RWPE2 (cell line): Measurements from ENCODE around the gene SHISA9.
"Not testable (repeated sequence)": the region's sequence is repeated elsewhere in the genome, so short reads cannot be mapped to it uniquely, and the experiment has no call there.

Source experiments
- ATAC-seq: fragments of 200-7000 bp; cut with Tn5 transposase; 3 replicates; pipeline ENCODE4 v1.9.1; 2021; ENCODE audit warnings: low read depth
- DNase-seq: peaks from one replicate; pipeline ENCODE4 v3.0.0-alpha.2; 2020; ENCODE audit warnings: low spot score
- H3K27ac ChIP-seq: fragments of 450-650 bp; 2 replicates; pipeline ENCODE4 v1.5.1; 2017; ENCODE audit warnings: mild to moderate bottlenecking; ENCODE audit not compliant: poor library complexity, severe bottlenecking
- H3K27me3 ChIP-seq: fragments of 250-450 bp; sonication (Bioruptor Pico); 2 replicates; pipeline ENCODE4 v1.5.1; 2021; ENCODE audit warnings: mild to moderate bottlenecking, moderate library complexity; ENCODE audit not compliant: insufficient read depth, poor library complexity, severe bottlenecking
- H3K36me3 ChIP-seq: fragments of 250-450 bp; sonication (Bioruptor Pico); 2 replicates; pipeline ENCODE4 v1.5.1; 2020; ENCODE audit warnings: low read depth, mild to moderate bottlenecking, moderate library complexity
- H3K4me1 ChIP-seq: fragments of 250-450 bp; sonication (Bioruptor Pico); 2 replicates; pipeline ENCODE4 v1.5.1; 2021; ENCODE audit warnings: mild to moderate bottlenecking, moderate library complexity; ENCODE audit not compliant: insufficient read depth, poor library complexity, severe bottlenecking
- H3K4me3 ChIP-seq: fragments of 250-450 bp; sonication (Bioruptor Pico); 2 replicates; pipeline ENCODE4 v1.5.1; 2021; ENCODE audit warnings: mild to moderate bottlenecking, moderate library complexity; ENCODE audit not compliant: severe bottlenecking
- H3K9me3 ChIP-seq: fragments of 250-450 bp; sonication (Bioruptor Pico); 2 replicates; pipeline ENCODE4 v1.5.1; 2021; ENCODE audit warnings: mild to moderate bottlenecking, moderate library complexity; ENCODE audit not compliant: severe bottlenecking
- TF ChIP-seq, protein P1 (sequence below): fragments of 450-650 bp; IDR thresholded peaks from one replicate; pipeline ENCODE4 v1.5.1; 2017; ENCODE audit warnings: mild to moderate bottlenecking, moderate library complexity; ENCODE audit not compliant: poor library complexity, severe bottlenecking

SHISA9 gene

DNA sequence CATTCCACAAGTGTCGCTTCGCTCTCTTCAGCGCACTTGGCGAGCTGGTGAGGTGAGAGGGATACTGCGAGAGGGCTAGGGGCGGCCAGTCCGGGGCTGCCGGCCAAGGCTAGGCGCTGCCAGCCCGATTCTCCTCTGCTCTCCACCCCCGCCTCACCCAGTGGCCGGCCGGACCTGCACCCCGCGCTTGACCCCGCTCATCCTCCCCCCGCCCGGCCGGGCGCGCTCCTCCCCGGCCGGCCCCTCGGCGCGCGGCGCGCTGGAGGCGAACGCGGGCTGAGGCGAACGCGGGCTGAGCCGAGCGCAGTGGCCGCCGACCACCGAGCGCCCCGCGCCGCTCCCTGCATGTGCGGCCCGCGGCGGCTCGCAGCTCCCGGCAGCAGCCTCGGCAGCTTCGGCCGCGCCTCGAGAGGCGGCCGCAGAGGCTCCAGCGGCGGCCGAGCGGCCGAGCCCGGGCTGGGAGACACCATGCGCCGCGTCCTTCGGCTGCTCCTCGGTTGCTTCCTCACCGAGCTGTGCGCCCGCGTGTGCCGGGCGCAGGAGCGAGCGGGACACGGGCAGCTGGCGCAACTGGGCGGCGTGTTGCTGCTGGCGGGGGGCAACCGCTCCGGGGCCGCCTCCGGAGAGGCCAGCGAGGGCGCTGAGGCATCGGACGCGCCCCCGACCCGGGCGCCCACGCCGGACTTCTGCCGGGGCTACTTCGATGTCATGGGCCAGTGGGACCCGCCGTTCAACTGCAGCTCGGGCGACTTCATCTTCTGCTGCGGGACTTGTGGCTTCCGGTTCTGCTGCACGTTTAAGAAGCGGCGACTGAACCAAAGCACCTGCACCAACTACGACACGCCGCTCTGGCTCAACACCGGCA is at the start of gene SHISA9:
SHISA9 (plus strand) TSS at position 2 of the 865 bp plus-strand sequence.
- Histone ChIP-seq H3K4me3 (peak within 1 kb of the TSS; percentile 27), H3K4me1 (no peaks in the 10 kb centered on the region), H3K9me3 (no peaks in the 10 kb centered on the region), H3K27me3 (peaks cover 49% of the 10 kb centered on the region), H3K27ac (no peak within 1 kb of the TSS), H3K36me3 (no peaks in the 10 kb centered on the region)
- peak; percentile 42 for ATAC-seq
- TF ChIP-seq, protein P1, sequence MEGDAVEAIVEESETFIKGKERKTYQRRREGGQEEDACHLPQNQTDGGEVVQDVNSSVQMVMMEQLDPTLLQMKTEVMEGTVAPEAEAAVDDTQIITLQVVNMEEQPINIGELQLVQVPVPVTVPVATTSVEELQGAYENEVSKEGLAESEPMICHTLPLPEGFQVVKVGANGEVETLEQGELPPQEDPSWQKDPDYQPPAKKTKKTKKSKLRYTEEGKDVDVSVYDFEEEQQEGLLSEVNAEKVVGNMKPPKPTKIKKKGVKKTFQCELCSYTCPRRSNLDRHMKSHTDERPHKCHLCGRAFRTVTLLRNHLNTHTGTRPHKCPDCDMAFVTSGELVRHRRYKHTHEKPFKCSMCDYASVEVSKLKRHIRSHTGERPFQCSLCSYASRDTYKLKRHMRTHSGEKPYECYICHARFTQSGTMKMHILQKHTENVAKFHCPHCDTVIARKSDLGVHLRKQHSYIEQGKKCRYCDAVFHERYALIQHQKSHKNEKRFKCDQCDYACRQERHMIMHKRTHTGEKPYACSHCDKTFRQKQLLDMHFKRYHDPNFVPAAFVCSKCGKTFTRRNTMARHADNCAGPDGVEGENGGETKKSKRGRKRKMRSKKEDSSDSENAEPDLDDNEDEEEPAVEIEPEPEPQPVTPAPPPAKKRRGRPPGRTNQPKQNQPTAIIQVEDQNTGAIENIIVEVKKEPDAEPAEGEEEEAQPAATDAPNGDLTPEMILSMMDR = no peak
- DNase-seq = no peak

DNA sequence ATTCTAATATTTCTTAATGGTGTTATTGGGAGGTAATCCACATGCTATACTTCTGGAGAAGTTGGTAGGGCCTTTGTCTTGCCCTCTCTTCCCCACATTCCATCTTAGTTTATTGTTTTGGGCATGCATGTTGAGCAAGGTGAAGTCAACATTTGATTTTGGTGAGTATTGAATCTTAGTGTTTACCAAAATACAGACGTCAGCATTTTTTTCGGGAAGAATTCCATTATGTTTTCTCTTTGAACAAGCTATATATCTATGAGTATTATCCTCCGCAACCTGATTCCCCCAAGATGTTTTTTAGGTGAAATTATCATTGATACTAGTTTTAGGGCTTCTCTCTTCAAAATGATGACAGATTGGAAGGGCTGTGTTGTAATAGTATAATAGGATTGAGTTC is 47.4 kb upstream of the SHISA9 start:
- Histone ChIP-seq H3K4me3 (no peak overlapping the region), H3K4me1 (no peaks in the 10 kb centered on the region), H3K27me3 (no peaks in the 10 kb centered on the region), H3K27ac (no peak overlapping the region), H3K36me3 (no peaks in the 10 kb centered on the region), H3K9me3 (peaks cover 3% of the 10 kb centered on the region)
- ATAC-seq = no peak
- no peak for DNase-seq
- TF ChIP-seq, protein P1 = no peak

- H3K4me1 ChIP-seq, H3K36me3 ChIP-seq, ATAC-seq, H3K4me3 ChIP-seq, H3K27ac ChIP-seq, DNase-seq, H3K27me3 ChIP-seq, H3K9me3 ChIP-seq: not testable (repeated sequence)
These were observed 44.0 kb upstream of the SHISA9 start for GRCh38 chr16:12857435-12857834.

- no peaks in the 10 kb centered on the region for H3K36me3 ChIP-seq
- peak; percentile 56 for DNase-seq
- ATAC-seq = no peak
- no peak overlapping the region for H3K27ac ChIP-seq
- H3K9me3 ChIP-seq = peaks cover under 1% of the 10 kb centered on the region
- no peak overlapping the region for H3K4me3 ChIP-seq
- no peaks in the 10 kb centered on the region for H3K27me3 ChIP-seq
- no peaks in the 10 kb centered on the region for H3K4me1 ChIP-seq
- TF ChIP-seq, protein P1 = no peak
These were observed 39.1 kb upstream of the SHISA9 start for GRCh38 chr16:12862327-12862726.

DNA sequence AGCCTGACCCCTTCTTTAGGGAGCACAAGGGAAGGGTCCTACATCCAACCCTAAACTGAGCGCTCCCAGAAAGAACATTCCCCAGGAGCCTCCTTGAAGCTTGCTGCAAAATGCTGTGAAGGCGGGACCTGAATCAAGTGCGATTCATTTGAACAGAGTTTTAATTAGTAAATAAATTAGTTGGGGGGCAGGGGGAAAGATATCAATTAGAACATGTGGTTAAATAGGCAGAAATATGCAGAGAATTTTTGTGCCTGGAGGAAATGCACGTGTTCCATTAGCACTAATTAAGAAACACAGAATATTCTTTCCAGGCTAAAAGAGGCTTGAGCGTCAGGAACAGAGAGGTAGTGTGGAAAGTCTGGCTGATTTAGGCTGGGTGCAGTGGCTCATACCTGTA is 38.5 kb upstream of the SHISA9 start:
- TF ChIP-seq, protein P1 = no peak
- H3K27ac ChIP-seq = no peak overlapping the region
- no peaks in the 10 kb centered on the region for H3K9me3 ChIP-seq
- DNase-seq (no peak), ATAC-seq (no peak)
- no peaks in the 10 kb centered on the region for H3K4me1 ChIP-seq
- H3K36me3 ChIP-seq = no peaks in the 10 kb centered on the region
- no peak overlapping the region for H3K4me3 ChIP-seq
- H3K27me3 ChIP-seq = no peaks in the 10 kb centered on the region
